Liver (tissue), 3 donors: Measurements from ENCODE around the gene LXN.

ENCODE experiments used
- ATF3 ChIP-seq: IDR thresholded peaks from 2 replicates; pipeline ENCODE4 v1.6.1; 2016; ENCODE audit warnings: antibody characterized with exemption
- CTCF ChIP-seq: fragments of 150-350 bp; IDR thresholded peaks from 2 replicates; pipeline ENCODE4 v1.5.1; 2017; ENCODE audit warnings: improper control_type of control experiment, low read depth, low read length; ENCODE audit not compliant: missing input control
- EGR1 ChIP-seq, 2 donors: IDR thresholded peaks; 2 replicates each; pipeline ENCODE4 v1.6.1; 2016 to 2018; ENCODE audit warnings: antibody characterized with exemption in 2 of 2, low read depth in 2 of 2
- FOXA1 ChIP-seq: IDR thresholded peaks from 2 replicates; pipeline ENCODE4 v1.6.1; 2016; ENCODE audit warnings: antibody characterized with exemption
- HNF4A ChIP-seq, 2 donors: conservative IDR thresholded peaks; 2 replicates each; pipeline ENCODE4 v1.6.1; 2016; ENCODE audit warnings: antibody characterized with exemption in 2 of 2, mild to moderate bottlenecking in 2 of 2
- JUND ChIP-seq, 2 donors: IDR thresholded peaks; 2 replicates each; pipeline ENCODE4 v1.6.1; 2016; ENCODE audit warnings: antibody characterized with exemption in 2 of 2
- MAX ChIP-seq: IDR thresholded peaks from 2 replicates; pipeline ENCODE4 v1.6.1; 2016; ENCODE audit warnings: antibody characterized with exemption
- RAD21 ChIP-seq, 2 donors: IDR thresholded peaks; 2 replicates each; pipeline ENCODE4 v1.6.1; 2016; ENCODE audit warnings: antibody characterized with exemption in 2 of 2, mild to moderate bottlenecking in 2 of 2
- REST ChIP-seq: IDR thresholded peaks from 2 replicates; pipeline ENCODE4 v1.6.1; 2016; ENCODE audit warnings: antibody characterized with exemption, mild to moderate bottlenecking
- SP1 ChIP-seq: IDR thresholded peaks from 2 replicates; pipeline ENCODE4 v1.6.1; 2018; ENCODE audit warnings: antibody characterized with exemption, mild to moderate bottlenecking
- TAF1 ChIP-seq: conservative IDR thresholded peaks from 2 replicates; pipeline ENCODE4 v1.6.1; 2016; ENCODE audit warnings: antibody characterized with exemption, mild to moderate bottlenecking
- YY1 ChIP-seq: IDR thresholded peaks from 2 replicates; pipeline ENCODE4 v1.6.1; 2016; ENCODE audit warnings: antibody characterized with exemption, mild to moderate bottlenecking
- donor health status: healthy.
- donor health status: healthy.

- TF ChIP-seq CTCF (no peak), JUND (IDR thresholded peaks at IDR 0.05) (no peak), REST (no peak), MAX (no peak), YY1 (no peak), SP1 (no peak), TAF1 (no peak), RAD21 (IDR thresholded peaks at IDR 0.05) (no peak), ATF3 (no peak), HNF4A (conservative IDR thresholded peaks at IDR 0.05) (no peak), FOXA1 (no peak), EGR1 (IDR thresholded peaks at IDR 0.05; ENCODE audit: low read depth in 2 of 2) (no peak)
Measured at GRCh38 chr3:158683230-158683962, 10.9 kb upstream of the LXN start.
